Measurements from ENCODE around the gene SGCD.

Gene SGCD

GRCh38 chr5:156326718-156327259 lies at the start of gene SGCD:
TSS of gene SGCD (plus strand) at chr5:156327164.
- TF ChIP-seq CTCF (conservative IDR thresholded peaks at IDR 0.05), result no peak
- TF ChIP-seq ZFX (IDR thresholded peaks at IDR 0.05), result no peak
- no peak within 1 kb of the TSS for H3K27ac ChIP-seq

GRCh38 chr5:156277290-156277689 lies 49.7 kb upstream of the SGCD start:
- no peak overlapping the region for H3K27ac ChIP-seq
- TF ChIP-seq ZFX (IDR thresholded peaks at IDR 0.05), result no peak

- no peak overlapping the region for H3K27ac ChIP-seq
- TF ChIP-seq ZFX (IDR thresholded peaks at IDR 0.05) (no peak), CTCF (conservative IDR thresholded peaks at IDR 0.05) (no peak)
These were observed 31.5 kb upstream of the SGCD start for GRCh38 chr5:156295431-156295830.

GRCh38 chr5:156310115-156310514 lies 16.8 kb upstream of the SGCD start:
- no peak overlapping the region for H3K27ac ChIP-seq
- TF ChIP-seq ZFX (IDR thresholded peaks at IDR 0.05) (no peak), CTCF (conservative IDR thresholded peaks at IDR 0.05) (no peak)

- TF ChIP-seq ZFX (IDR thresholded peaks at IDR 0.05), result no peak
- H3K27ac ChIP-seq, result no peak overlapping the region
These were observed 13.9 kb upstream of the SGCD start for GRCh38 chr5:156312897-156313694.

- TF ChIP-seq ZFX (IDR thresholded peaks at IDR 0.05), result no peak
- no peak for TF ChIP-seq CTCF (conservative IDR thresholded peaks at IDR 0.05)
- no peak overlapping the region for H3K27ac ChIP-seq
These were observed 12.5 kb upstream of the SGCD start for GRCh38 chr5:156314416-156314815.

- no peak overlapping the region for H3K27ac ChIP-seq
- TF ChIP-seq ZFX (IDR thresholded peaks at IDR 0.05) (no peak), CTCF (conservative IDR thresholded peaks at IDR 0.05) (no peak)
These were observed 4.3 kb upstream of the SGCD start for GRCh38 chr5:156322666-156323065.

- TF ChIP-seq CTCF (conservative IDR thresholded peaks at IDR 0.05), result no peak
- no peak for TF ChIP-seq ZFX (IDR thresholded peaks at IDR 0.05)
- no peak overlapping the region for H3K27ac ChIP-seq
These were observed 332 bp downstream of the SGCD start for GRCh38 chr5:156327296-156327695.

Measured in C4-2B (cell line).